Gastroesophageal sphincter (tissue), 3 donors: ENCODE data around the gene TUT4.

Source experiments
- POLR2A ChIP-seq, 2 donors: fragments of 450-650 bp; IDR thresholded peaks; one replicate each; pipeline ENCODE4 v1.6.1; 2017; ENCODE audit warnings: antibody characterized with exemption in 2 of 2, mild to moderate bottlenecking in 2 of 2, moderate library complexity in 1 of 2
- POLR2AphosphoS5 ChIP-seq: sonication (generic); formaldehyde crosslinking; IDR thresholded peaks from one replicate; pipeline ENCODE4 v1.6.1; 2017; ENCODE audit warnings: antibody characterized with exemption
- TF ChIP-seq, protein P1 (sequence below), 4 experiments: fragments of 200-600 bp in 2 of 4; fragments of 450-650 bp in 2 of 4; sonication (generic) in 1 of 4; IDR thresholded peaks; one replicate each; pipeline ENCODE4 v1.5.1; 2017 to 2019; ENCODE audit warnings: antibody characterized with exemption in 4 of 4, mild to moderate bottlenecking in 2 of 4, moderate library complexity in 2 of 4

DNA sequence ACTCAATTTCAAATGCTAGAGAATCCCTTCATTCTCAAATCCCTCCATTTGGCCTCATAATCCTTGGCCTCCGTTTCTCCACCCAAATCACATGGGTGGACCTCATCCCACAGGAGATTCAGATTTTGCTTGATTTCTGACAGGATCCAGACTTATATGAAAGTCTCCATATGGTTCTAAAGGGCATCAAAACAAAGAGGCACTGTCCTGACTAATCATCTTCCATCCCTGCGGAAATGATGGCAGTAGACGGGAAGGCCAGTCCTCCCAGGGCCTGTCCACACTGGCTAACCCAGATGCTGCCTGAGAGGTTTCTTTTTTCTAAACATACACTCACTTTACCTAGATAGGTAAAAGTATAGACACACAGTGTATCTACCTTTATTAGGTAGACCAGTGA, 167.5 kb downstream of the TUT4 start:
- TF ChIP-seq POLR2AphosphoS5: no peak
- TF ChIP-seq, protein P1, sequence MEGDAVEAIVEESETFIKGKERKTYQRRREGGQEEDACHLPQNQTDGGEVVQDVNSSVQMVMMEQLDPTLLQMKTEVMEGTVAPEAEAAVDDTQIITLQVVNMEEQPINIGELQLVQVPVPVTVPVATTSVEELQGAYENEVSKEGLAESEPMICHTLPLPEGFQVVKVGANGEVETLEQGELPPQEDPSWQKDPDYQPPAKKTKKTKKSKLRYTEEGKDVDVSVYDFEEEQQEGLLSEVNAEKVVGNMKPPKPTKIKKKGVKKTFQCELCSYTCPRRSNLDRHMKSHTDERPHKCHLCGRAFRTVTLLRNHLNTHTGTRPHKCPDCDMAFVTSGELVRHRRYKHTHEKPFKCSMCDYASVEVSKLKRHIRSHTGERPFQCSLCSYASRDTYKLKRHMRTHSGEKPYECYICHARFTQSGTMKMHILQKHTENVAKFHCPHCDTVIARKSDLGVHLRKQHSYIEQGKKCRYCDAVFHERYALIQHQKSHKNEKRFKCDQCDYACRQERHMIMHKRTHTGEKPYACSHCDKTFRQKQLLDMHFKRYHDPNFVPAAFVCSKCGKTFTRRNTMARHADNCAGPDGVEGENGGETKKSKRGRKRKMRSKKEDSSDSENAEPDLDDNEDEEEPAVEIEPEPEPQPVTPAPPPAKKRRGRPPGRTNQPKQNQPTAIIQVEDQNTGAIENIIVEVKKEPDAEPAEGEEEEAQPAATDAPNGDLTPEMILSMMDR (IDR thresholded peaks at IDR 0.05): no peak
- no peak for TF ChIP-seq POLR2A (IDR thresholded peaks at IDR 0.05)
